Measurements from ENCODE around the gene MUC12. TPM values are rescaled to one million over a fixed set of nuclear protein-coding genes. Genes with fewer than 3 reads are reported as not detected.

MUC12 gene
- polyA plus RNA-seq, 1 donor (not counting 4 experiments of a cell fraction or from before 2014, with no cell fraction given): 0.24 TPM

GRCh38 chr7:101018271-101019167, 49.2 kb downstream of the MUC12 start:
- Histone ChIP-seq H3K27ac (ENCODE audit: control insufficient read depth, insufficient read depth, low read length) (no peak overlapping the region), H3K36me3 (ENCODE audit: control insufficient read depth in 2 of 2, extremely low read depth in 1 of 2, insufficient read depth in 2 of 2, low read length in 2 of 2) (no peaks in the 10 kb centered on the region), H3K9ac (ENCODE audit: control insufficient read depth, extremely low read depth, insufficient read depth, low read length) (no peak overlapping the region), H3K4me3 (ENCODE audit: control insufficient read depth in 2 of 3, extremely low read depth in 1 of 3, insufficient read depth in 2 of 3, low read depth in 1 of 3, low read length in 3 of 3) (no peak overlapping the region), H3K27me3 (ENCODE audit: control insufficient read depth, extremely low read depth, insufficient read depth, low read length) (no peaks in the 10 kb centered on the region), H2AFZ (ENCODE audit: control insufficient read depth, low read length) (peak overlapping the region; percentile 16), H3K79me2 (ENCODE audit: control insufficient read depth, insufficient read depth, low read length) (no peaks in the 10 kb centered on the region), H3K9me3 (ENCODE audit: control insufficient read depth, low read depth, low read length) (no peaks in the 10 kb centered on the region), H3K4me1 (ENCODE audit: control insufficient read depth, extremely low read depth, insufficient read depth, low read length) (peaks cover 17% of the 10 kb centered on the region), H3K4me2 (ENCODE audit: control insufficient read depth, extremely low read depth, insufficient read depth, low read depth, low read length) (no peak overlapping the region), H3K9me1 (ENCODE audit: control insufficient read depth, extremely low read depth, insufficient read depth, low read length) (no peaks in the 10 kb centered on the region), H4K20me1 (ENCODE audit: control insufficient read depth, extremely low read depth, insufficient read depth, low read length) (no peaks in the 10 kb centered on the region)
- FAIRE-seq (peak; percentile 17), DNase-seq (ENCODE audit: low read depth, low spot score) (no peak)
- no peak for TF ChIP-seq EZH2 (IDR thresholded peaks at IDR 0.05; ENCODE audit: low read length)
- TF ChIP-seq CTCF (optimal IDR thresholded peaks at IDR 0.05 in 1 of 3, IDR thresholded peaks at IDR 0.05 in 1 of 3, conservative IDR thresholded peaks at IDR 0.05 in 1 of 3; ENCODE audit: extremely low read depth in 1 of 3, insufficient read depth in 2 of 3, low read length in 3 of 3): no peak
- dilution Hi-C loops (cut with MboI; ENCODE audit: extremely low pct_ligation_motif_present, low sequenced_read_pairs): no loop called here

GRCh38 chr7:101020444-101020843, 51.1 kb downstream of the MUC12 start:
- TF ChIP-seq EZH2 (IDR thresholded peaks at IDR 0.05; ENCODE audit: low read length) (no peak), CTCF (optimal IDR thresholded peaks at IDR 0.05 in 1 of 3, IDR thresholded peaks at IDR 0.05 in 1 of 3, conservative IDR thresholded peaks at IDR 0.05 in 1 of 3; ENCODE audit: extremely low read depth in 1 of 3, insufficient read depth in 2 of 3, low read length in 3 of 3) (no peak)
- dilution Hi-C loops (cut with MboI; ENCODE audit: extremely low pct_ligation_motif_present, low sequenced_read_pairs): no loop called here
- no peak overlapping the region for H3K9ac ChIP-seq (ENCODE audit: control insufficient read depth, extremely low read depth, insufficient read depth, low read length)
- FAIRE-seq (no peak), DNase-seq (ENCODE audit: low read depth, low spot score) (no peak)
- H3K4me2 ChIP-seq (ENCODE audit: control insufficient read depth, extremely low read depth, insufficient read depth, low read depth, low read length): no peak overlapping the region
- no peaks in the 10 kb centered on the region for H3K27me3 ChIP-seq (ENCODE audit: control insufficient read depth, extremely low read depth, insufficient read depth, low read length)
- no peaks in the 10 kb centered on the region for H4K20me1 ChIP-seq (ENCODE audit: control insufficient read depth, extremely low read depth, insufficient read depth, low read length)
- H3K4me1 ChIP-seq (ENCODE audit: control insufficient read depth, extremely low read depth, insufficient read depth, low read length): peaks cover 17% of the 10 kb centered on the region
- H3K36me3 ChIP-seq (ENCODE audit: control insufficient read depth in 2 of 2, extremely low read depth in 1 of 2, insufficient read depth in 2 of 2, low read length in 2 of 2): no peaks in the 10 kb centered on the region
- no peak overlapping the region for H2AFZ ChIP-seq (ENCODE audit: control insufficient read depth, low read length)
- no peak overlapping the region for H3K27ac ChIP-seq (ENCODE audit: control insufficient read depth, insufficient read depth, low read length)
- H3K4me3 ChIP-seq (ENCODE audit: control insufficient read depth in 2 of 3, extremely low read depth in 1 of 3, insufficient read depth in 2 of 3, low read depth in 1 of 3, low read length in 3 of 3): no peak overlapping the region
- H3K9me3 ChIP-seq (ENCODE audit: control insufficient read depth, low read depth, low read length): no peaks in the 10 kb centered on the region
- no peaks in the 10 kb centered on the region for H3K9me1 ChIP-seq (ENCODE audit: control insufficient read depth, extremely low read depth, insufficient read depth, low read length)
- no peaks in the 10 kb centered on the region for H3K79me2 ChIP-seq (ENCODE audit: control insufficient read depth, insufficient read depth, low read length)

Measured in keratinocyte (primary cell).